Neuronal stem cell (in vitro differentiated cells): ENCODE data around the gene ADIPOR2.

ENCODE experiments used
- DNase-seq: peaks from one replicate; pipeline ENCODE4 v3.0.0-alpha.2; 2013; ENCODE audit warnings: low spot score
- H2AFZ ChIP-seq: one replicate; pipeline ENCODE4 v1.6.1; 2013; ENCODE audit warnings: mild to moderate bottlenecking, low read length, inconsistent platforms
- H2AK5ac ChIP-seq: 2 replicates; pipeline ENCODE4 v1.6.1; 2013; ENCODE audit warnings: low read depth, mild to moderate bottlenecking, inconsistent platforms, low read length, moderate library complexity, mixed read lengths
- H2BK120ac ChIP-seq: 2 replicates; pipeline ENCODE4 v1.6.1; 2013; ENCODE audit warnings: low read depth, mild to moderate bottlenecking, inconsistent platforms, low read length, moderate library complexity, mixed read lengths
- H2BK12ac ChIP-seq: one replicate; pipeline ENCODE4 v1.6.1; 2013; ENCODE audit warnings: low read length, inconsistent platforms
- H2BK15ac ChIP-seq: 2 replicates; pipeline ENCODE4 v1.6.1; 2013; ENCODE audit warnings: mild to moderate bottlenecking, low read length, inconsistent platforms, mixed read lengths
- H2BK5ac ChIP-seq: one replicate; pipeline ENCODE4 v1.6.1; 2013; ENCODE audit warnings: inconsistent platforms, mild to moderate bottlenecking, low read length, moderate library complexity
- H3K14ac ChIP-seq: one replicate; pipeline ENCODE4 v1.6.1; 2013; ENCODE audit warnings: low read length, inconsistent platforms
- H3K18ac ChIP-seq: 2 replicates; pipeline ENCODE4 v1.6.1; 2013; ENCODE audit warnings: low read length, inconsistent platforms
- H3K23ac ChIP-seq: 2 replicates; pipeline ENCODE4 v1.6.1; 2013; ENCODE audit warnings: low read depth, mild to moderate bottlenecking, mixed read lengths, low read length, inconsistent platforms; ENCODE audit not compliant: poor library complexity
- H3K27ac ChIP-seq: replicated peaks from 3 replicates; pipeline ENCODE4 v1.5.1; 2013; ENCODE audit warnings: low read length, inconsistent platforms
- H3K27me3 ChIP-seq, 3 experiments: 2 replicates each; pipeline ENCODE4 v1.6.1; 2013; ENCODE audit warnings: low read length in 3 of 3, mild to moderate bottlenecking in 2 of 3, inconsistent platforms in 1 of 3, low read depth in 1 of 3, mixed read lengths in 1 of 3, moderate library complexity in 1 of 3; ENCODE audit not compliant: control insufficient read depth in 3 of 3, insufficient read depth in 3 of 3
- H3K36me3 ChIP-seq, 2 donors: replicated peaks in 1 of 2; 2 replicates each; pipeline ENCODE4 v1.6.1; 2013; ENCODE audit warnings: low read length in 2 of 2; ENCODE audit not compliant: control insufficient read depth in 2 of 2, insufficient read depth in 2 of 2
- H3K4ac ChIP-seq: 2 replicates; pipeline ENCODE4 v1.6.1; 2013; ENCODE audit warnings: inconsistent platforms, mild to moderate bottlenecking, low read length, moderate library complexity
- H3K4me1 ChIP-seq, 2 donors: 1 replicate in 1 of 2; 2 replicates in 1 of 2; pipeline ENCODE4 v1.6.1; 2013; ENCODE audit warnings: low read length in 2 of 2, low read depth in 1 of 2; ENCODE audit not compliant: control insufficient read depth in 2 of 2, insufficient read depth in 1 of 2
- H3K4me2 ChIP-seq: one replicate; pipeline ENCODE4 v1.6.1; 2013; ENCODE audit warnings: mild to moderate bottlenecking, low read length, inconsistent platforms; ENCODE audit not compliant: insufficient read depth, poor library complexity, severe bottlenecking
- H3K4me3 ChIP-seq, 2 donors: 2 replicates each; pipeline ENCODE4 v1.5.1; 2013; ENCODE audit warnings: low read length in 2 of 2, mild to moderate bottlenecking in 2 of 2, inconsistent platforms in 1 of 2, moderate library complexity in 1 of 2
- H3K79me1 ChIP-seq: one replicate; pipeline ENCODE4 v1.6.1; 2013; ENCODE audit warnings: low read depth, mild to moderate bottlenecking, inconsistent platforms, low read length, moderate library complexity
- H3K9ac ChIP-seq: one replicate; pipeline ENCODE4 v1.6.1; 2013; ENCODE audit warnings: mild to moderate bottlenecking, low read depth, low read length, inconsistent platforms; ENCODE audit not compliant: poor library complexity
- H3K9me3 ChIP-seq, 2 donors: replicated peaks in 1 of 2; 2 replicates each; pipeline versions ENCODE3 to v1.6.1; 2013; ENCODE audit warnings: low read length in 2 of 2, mild to moderate bottlenecking in 2 of 2, inconsistent platforms in 1 of 2, low read depth in 1 of 2, mixed read lengths in 1 of 2, moderate library complexity in 1 of 2; ENCODE audit not compliant: control insufficient read depth in 2 of 2, insufficient read depth in 1 of 2
- H4K8ac ChIP-seq: one replicate; pipeline ENCODE4 v1.6.1; 2013; ENCODE audit warnings: low read depth, mild to moderate bottlenecking, inconsistent platforms, low read length, moderate library complexity
- H4K91ac ChIP-seq: one replicate; pipeline ENCODE4 v1.6.1; 2013; ENCODE audit warnings: low read length, low read depth, mild to moderate bottlenecking, inconsistent platforms; ENCODE audit not compliant: poor library complexity
- WGBS, 2 donors: extraction: QIAGEN DNeasy Blood & Tissue Kit; methylation state at CpG; one replicate each; pipeline ENCODE4 v1.1.7; 2013; ENCODE audit warnings: missing lambda C conversion rate in 2 of 2, mixed read lengths in 1 of 2; ENCODE audit not compliant: insufficient read length in 2 of 2, insufficient replicate concordance in 1 of 2; ENCODE audit errors: extremely low coverage in 2 of 2; 5-methylcytosine and 5-hydroxymethylcytosine counted together

The ADIPOR2 gene

GRCh38 chr12:1696800-1697199 is 5.9 kb downstream of the ADIPOR2 start:
- no peak overlapping the region for H3K4me2 ChIP-seq
- peaks cover 2 to 4% of the 10 kb centered on the region in 2 donors for H3K4me1 ChIP-seq
- no peak overlapping the region for H3K4me3 ChIP-seq
- no peak overlapping the region for H3K4ac ChIP-seq
- no peak overlapping the region for H2AK5ac ChIP-seq
- H2AFZ ChIP-seq, result no peak overlapping the region
- no peak overlapping the region for H4K8ac ChIP-seq
- H2BK12ac ChIP-seq, result no peak overlapping the region
- no peak for DNase-seq
- no peak overlapping the region for H2BK15ac ChIP-seq
- H2BK5ac ChIP-seq, result no peak overlapping the region
- H2BK120ac ChIP-seq, result no peak overlapping the region
- H3K36me3 ChIP-seq, result peaks cover 0 to 32% of the 10 kb centered on the region in 2 donors
- no peak overlapping the region for H3K27ac ChIP-seq
- H3K9me3 ChIP-seq, result peaks cover 0 to 7% of the 10 kb centered on the region in 2 donors
- H3K27me3 ChIP-seq, result no peaks in the 10 kb centered on the region
- H3K9ac ChIP-seq, result no peak overlapping the region
- no peak overlapping the region for H4K91ac ChIP-seq
- H3K18ac ChIP-seq, result no peak overlapping the region
- H3K14ac ChIP-seq, result no peak overlapping the region
- no peak overlapping the region for H3K23ac ChIP-seq
- H3K79me1 ChIP-seq, result peaks cover 5% of the 10 kb centered on the region

- Histone ChIP-seq H2AK5ac (no peak overlapping the region), H3K4me3 (no peak overlapping the region), H3K4me1 (peaks cover 0 to 2% of the 10 kb centered on the region in 2 donors), H3K23ac (no peak overlapping the region), H3K4ac (no peak overlapping the region), H2BK5ac (no peak overlapping the region), H3K27me3 (no peaks in the 10 kb centered on the region), H3K9me3 (peaks cover 0 to 7% of the 10 kb centered on the region in 2 donors), H3K36me3 (peaks cover 0 to 32% of the 10 kb centered on the region in 2 donors), H2BK15ac (no peak overlapping the region), H4K91ac (no peak overlapping the region), H2BK120ac (no peak overlapping the region), H2AFZ (no peak overlapping the region), H2BK12ac (no peak overlapping the region), H3K4me2 (no peak overlapping the region), H3K27ac (no peak overlapping the region), H4K8ac (no peak overlapping the region), H3K14ac (no peak overlapping the region), H3K18ac (no peak overlapping the region), H3K9ac (no peak overlapping the region), H3K79me1 (peaks cover 5% of the 10 kb centered on the region)
- no CpG with 5 or more reads among the region's 2 CpGs for WGBS, 2 donors
- DNase-seq, result no peak
These were observed 6.4 kb downstream of the ADIPOR2 start for GRCh38 chr12:1697271-1697670.

DNA sequence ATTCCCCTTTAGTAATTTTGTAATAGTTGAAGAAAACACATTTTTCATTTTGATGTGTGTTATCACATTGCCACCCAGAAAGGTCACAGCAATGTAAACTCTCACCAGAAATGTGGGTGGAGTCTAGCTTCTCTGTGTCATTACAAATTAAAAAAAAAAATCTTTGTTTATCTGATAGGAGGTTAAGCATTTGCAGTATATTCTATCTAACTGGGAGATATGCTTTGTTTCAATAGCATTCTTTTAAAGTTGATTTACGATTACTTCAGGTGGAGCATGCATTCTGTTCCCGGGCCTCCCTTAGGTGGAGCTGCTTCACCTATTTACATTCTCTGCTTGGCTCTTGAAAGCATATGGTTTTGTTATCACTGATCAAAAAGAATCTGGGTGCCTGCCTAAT is 7.8 kb downstream of the ADIPOR2 start:
- Histone ChIP-seq H3K23ac (no peak overlapping the region), H2BK12ac (no peak overlapping the region), H3K79me1 (peaks cover 2% of the 10 kb centered on the region), H3K9me3 (peaks cover 0 to 13% of the 10 kb centered on the region in 2 donors), H3K14ac (no peak overlapping the region), H3K18ac (no peak overlapping the region), H3K4ac (no peak overlapping the region), H3K4me3 (no peak overlapping the region), H2AFZ (no peak overlapping the region), H4K8ac (no peak overlapping the region), H3K4me2 (no peak overlapping the region), H3K27me3 (no peaks in the 10 kb centered on the region), H3K36me3 (peaks cover 0 to 21% of the 10 kb centered on the region in 2 donors), H2AK5ac (no peak overlapping the region), H2BK120ac (no peak overlapping the region), H3K27ac (no peak overlapping the region), H3K9ac (no peak overlapping the region), H2BK5ac (no peak overlapping the region), H4K91ac (no peak overlapping the region), H3K4me1 (no peaks in the 10 kb centered on the region), H2BK15ac (no peak overlapping the region)
- DNase-seq, result no peak
- no CpG with 5 or more reads among the region's 2 CpGs for WGBS, 2 donors

- WGBS, 2 donors, result no CpG with 5 or more reads among the region's 2 CpGs
These were observed 11.8 kb downstream of the ADIPOR2 start for GRCh38 chr12:1702713-1703112.

More at GRCh38 chr12:1702713-1703112, 11.8 kb downstream of the ADIPOR2 start:
- no peak overlapping the region for H3K14ac ChIP-seq
- no peak overlapping the region for H3K4me2 ChIP-seq
- no peak overlapping the region for H2BK12ac ChIP-seq
- H3K4me1 ChIP-seq, result no peaks in the 10 kb centered on the region
- no peak overlapping the region for H2BK5ac ChIP-seq
- no peak overlapping the region for H3K23ac ChIP-seq
- no peaks in the 10 kb centered on the region for H3K79me1 ChIP-seq
- no peak overlapping the region for H2AFZ ChIP-seq
- H2AK5ac ChIP-seq, result no peak overlapping the region
- no peak overlapping the region for H3K18ac ChIP-seq
- no peak overlapping the region for H4K8ac ChIP-seq
- H3K36me3 ChIP-seq, result peaks cover 1 to 12% of the 10 kb centered on the region in 2 donors
- H2BK15ac ChIP-seq, result no peak overlapping the region
- H3K9me3 ChIP-seq, result peaks cover 0 to 22% of the 10 kb centered on the region in 2 donors
- H3K27me3 ChIP-seq, result no peaks in the 10 kb centered on the region
- H2BK120ac ChIP-seq, result no peak overlapping the region
- DNase-seq, result no peak
- no peak overlapping the region for H4K91ac ChIP-seq
- H3K27ac ChIP-seq, result no peak overlapping the region
- H3K4ac ChIP-seq, result no peak overlapping the region
- no peak overlapping the region for H3K9ac ChIP-seq
- no peak overlapping the region for H3K4me3 ChIP-seq
